ENCODE data around the gene CRABP1. TPM values are rescaled to one million over a fixed set of nuclear protein-coding genes. Genes with fewer than 3 reads are reported as not detected.

Gene CRABP1
- total RNA-seq, 1 experiment from 2014 or later: not detected

- Histone ChIP-seq H2AFZ (ENCODE audit: low read length) (no peak overlapping the region), H3K4me3 (ENCODE audit: low read length) (no peak overlapping the region), H3K9me3 (ENCODE audit: low read length) (no peaks in the 10 kb centered on the region), H3K27me3 (ENCODE audit: low read length) (no peaks in the 10 kb centered on the region; the same call in 1 of the 2 replicates), H4K20me1 (ENCODE audit: insufficient read depth, low read depth, low read length) (no peaks in the 10 kb centered on the region), H3K27ac (ENCODE audit: low read length) (no peak overlapping the region), H3K36me3 (ENCODE audit: insufficient read depth, low read length) (no peaks in the 10 kb centered on the region), H3K9ac (ENCODE audit: low read length) (no peak overlapping the region), H3K9me2 (replicated peaks; ENCODE audit: insufficient read depth, low read length) (no peaks in the 10 kb centered on the region), H3K4me2 (ENCODE audit: low read depth, low read length, poor library complexity, severe bottlenecking) (no peak overlapping the region), H3K79me2 (ENCODE audit: low read length) (no peaks in the 10 kb centered on the region), H3K4me1 (ENCODE audit: low read length) (peaks cover 4% of the 10 kb centered on the region)
- no peak for DNase-seq
Measured at GRCh38 chr15:78359041-78359808, 19.1 kb downstream of the CRABP1 start.

GRCh38 chr15:78360367-78360801 is 20.2 kb downstream of the CRABP1 start:
- H2AFZ ChIP-seq (ENCODE audit: low read length): no peak overlapping the region
- H3K4me1 ChIP-seq (ENCODE audit: low read length): peaks cover 4% of the 10 kb centered on the region
- H3K9ac ChIP-seq (ENCODE audit: low read length): no peak overlapping the region
- H3K27me3 ChIP-seq (ENCODE audit: low read length): no peaks in the 10 kb centered on the region; the same call in 1 of the 2 replicates
- H3K27ac ChIP-seq (ENCODE audit: low read length): no peak overlapping the region
- H3K9me3 ChIP-seq (ENCODE audit: low read length): no peaks in the 10 kb centered on the region
- H3K36me3 ChIP-seq (ENCODE audit: insufficient read depth, low read length): no peaks in the 10 kb centered on the region
- DNase-seq: no peak
- H3K4me3 ChIP-seq (ENCODE audit: low read length): no peak overlapping the region
- no peak overlapping the region for H3K4me2 ChIP-seq (ENCODE audit: low read depth, low read length, poor library complexity, severe bottlenecking)
- H3K9me2 ChIP-seq (replicated peaks; ENCODE audit: insufficient read depth, low read length): no peaks in the 10 kb centered on the region
- no peaks in the 10 kb centered on the region for H3K79me2 ChIP-seq (ENCODE audit: low read length)
- no peaks in the 10 kb centered on the region for H4K20me1 ChIP-seq (ENCODE audit: insufficient read depth, low read depth, low read length)

GRCh38 chr15:78360958-78361718 is 21.0 kb downstream of the CRABP1 start:
- no peaks in the 10 kb centered on the region for H4K20me1 ChIP-seq (ENCODE audit: insufficient read depth, low read depth, low read length)
- no peak overlapping the region for H3K4me2 ChIP-seq (ENCODE audit: low read depth, low read length, poor library complexity, severe bottlenecking)
- no peak overlapping the region for H3K9ac ChIP-seq (ENCODE audit: low read length)
- no peaks in the 10 kb centered on the region for H3K9me3 ChIP-seq (ENCODE audit: low read length)
- peak; percentile 52 for DNase-seq
- H3K4me1 ChIP-seq (ENCODE audit: low read length): peaks cover 4% of the 10 kb centered on the region
- H3K9me2 ChIP-seq (replicated peaks; ENCODE audit: insufficient read depth, low read length): no peaks in the 10 kb centered on the region
- no peaks in the 10 kb centered on the region; the same call in 1 of the 2 replicates for H3K27me3 ChIP-seq (ENCODE audit: low read length)
- no peak overlapping the region for H2AFZ ChIP-seq (ENCODE audit: low read length)
- H3K4me3 ChIP-seq (ENCODE audit: low read length): no peak overlapping the region
- H3K79me2 ChIP-seq (ENCODE audit: low read length): no peaks in the 10 kb centered on the region
- H3K36me3 ChIP-seq (ENCODE audit: insufficient read depth, low read length): no peaks in the 10 kb centered on the region
- no peak overlapping the region for H3K27ac ChIP-seq (ENCODE audit: low read length)

GRCh38 chr15:78361771-78362506 is 21.8 kb downstream of the CRABP1 start:
- Histone ChIP-seq H4K20me1 (ENCODE audit: insufficient read depth, low read depth, low read length) (no peaks in the 10 kb centered on the region), H3K27ac (ENCODE audit: low read length) (no peak overlapping the region)

GRCh38 chr15:78362716-78363380 is 22.7 kb downstream of the CRABP1 start:
- Histone ChIP-seq H3K36me3 (ENCODE audit: insufficient read depth, low read length) (no peaks in the 10 kb centered on the region), H3K9ac (ENCODE audit: low read length) (no peak overlapping the region), H3K4me1 (ENCODE audit: low read length) (peaks cover 4% of the 10 kb centered on the region), H3K27ac (ENCODE audit: low read length) (no peak overlapping the region), H3K79me2 (ENCODE audit: low read length) (no peaks in the 10 kb centered on the region), H3K4me2 (ENCODE audit: low read depth, low read length, poor library complexity, severe bottlenecking) (no peak overlapping the region), H3K9me3 (ENCODE audit: low read length) (no peaks in the 10 kb centered on the region), H2AFZ (ENCODE audit: low read length) (no peak overlapping the region), H4K20me1 (ENCODE audit: insufficient read depth, low read depth, low read length) (no peaks in the 10 kb centered on the region), H3K27me3 (ENCODE audit: low read length) (no peaks in the 10 kb centered on the region; the same call in 1 of the 2 replicates), H3K4me3 (ENCODE audit: low read length) (no peak overlapping the region), H3K9me2 (replicated peaks; ENCODE audit: insufficient read depth, low read length) (no peaks in the 10 kb centered on the region)
- no peak for DNase-seq

More at GRCh38 chr15:78361771-78362506, 21.8 kb downstream of the CRABP1 start:
- H3K9me2 ChIP-seq (replicated peaks; ENCODE audit: insufficient read depth, low read length): no peaks in the 10 kb centered on the region
- H3K4me3 ChIP-seq (ENCODE audit: low read length): no peak overlapping the region
- H3K4me1 ChIP-seq (ENCODE audit: low read length): peaks cover 4% of the 10 kb centered on the region
- no peak overlapping the region for H2AFZ ChIP-seq (ENCODE audit: low read length)
- H3K9me3 ChIP-seq (ENCODE audit: low read length): no peaks in the 10 kb centered on the region
- no peak for DNase-seq
- H3K79me2 ChIP-seq (ENCODE audit: low read length): no peaks in the 10 kb centered on the region
- no peaks in the 10 kb centered on the region; the same call in 1 of the 2 replicates for H3K27me3 ChIP-seq (ENCODE audit: low read length)
- H3K9ac ChIP-seq (ENCODE audit: low read length): no peak overlapping the region
- H3K36me3 ChIP-seq (ENCODE audit: insufficient read depth, low read length): no peaks in the 10 kb centered on the region
- no peak overlapping the region for H3K4me2 ChIP-seq (ENCODE audit: low read depth, low read length, poor library complexity, severe bottlenecking)

- H3K9me3 ChIP-seq (ENCODE audit: low read length): no peaks in the 10 kb centered on the region
- no peaks in the 10 kb centered on the region; the same call in 1 of the 2 replicates for H3K27me3 ChIP-seq (ENCODE audit: low read length)
- H3K36me3 ChIP-seq (ENCODE audit: insufficient read depth, low read length): no peaks in the 10 kb centered on the region
- no peak for DNase-seq
- no peak overlapping the region for H3K9ac ChIP-seq (ENCODE audit: low read length)
- no peak overlapping the region for H3K27ac ChIP-seq (ENCODE audit: low read length)
- no peak overlapping the region for H3K4me3 ChIP-seq (ENCODE audit: low read length)
- H2AFZ ChIP-seq (ENCODE audit: low read length): no peak overlapping the region
- no peaks in the 10 kb centered on the region for H4K20me1 ChIP-seq (ENCODE audit: insufficient read depth, low read depth, low read length)
- H3K4me1 ChIP-seq (ENCODE audit: low read length): peaks cover 4% of the 10 kb centered on the region
- H3K9me2 ChIP-seq (replicated peaks; ENCODE audit: insufficient read depth, low read length): no peaks in the 10 kb centered on the region
- H3K79me2 ChIP-seq (ENCODE audit: low read length): no peaks in the 10 kb centered on the region
- no peak overlapping the region for H3K4me2 ChIP-seq (ENCODE audit: low read depth, low read length, poor library complexity, severe bottlenecking)
Measured at GRCh38 chr15:78363381-78363734, 23.2 kb downstream of the CRABP1 start.

- Histone ChIP-seq H3K27ac (ENCODE audit: low read length) (no peak overlapping the region), H3K9me3 (ENCODE audit: low read length) (no peaks in the 10 kb centered on the region), H2AFZ (ENCODE audit: low read length) (no peak overlapping the region), H3K27me3 (ENCODE audit: low read length) (no peaks in the 10 kb centered on the region; the same call in 1 of the 2 replicates), H3K4me3 (ENCODE audit: low read length) (no peak overlapping the region), H4K20me1 (ENCODE audit: insufficient read depth, low read depth, low read length) (no peaks in the 10 kb centered on the region), H3K4me2 (ENCODE audit: low read depth, low read length, poor library complexity, severe bottlenecking) (no peak overlapping the region), H3K79me2 (ENCODE audit: low read length) (no peaks in the 10 kb centered on the region), H3K9ac (ENCODE audit: low read length) (no peak overlapping the region), H3K9me2 (replicated peaks; ENCODE audit: insufficient read depth, low read length) (no peaks in the 10 kb centered on the region), H3K36me3 (ENCODE audit: insufficient read depth, low read length) (no peaks in the 10 kb centered on the region), H3K4me1 (ENCODE audit: low read length) (peaks cover 4% of the 10 kb centered on the region)
- DNase-seq: peak; percentile 25
Measured at GRCh38 chr15:78364233-78364632, 24.1 kb downstream of the CRABP1 start.
